ENCODE data around the gene SYTL4.

SYTL4 gene

GRCh38 chrX:100647095-100647494 is 84.8 kb downstream of the SYTL4 start:
- DNase-seq, result no peak

GRCh38 chrX:100645106-100645505 is 86.8 kb downstream of the SYTL4 start:
- DNase-seq, result no peak

GRCh38 chrX:100643956-100644860 is 87.7 kb downstream of the SYTL4 start, which contains the start of gene SRPX2:
SRPX2 (plus strand) TSS chrX:100644199; CDS start chrX:100646323, 2,124 bp downstream.
- DNase-seq, result no peak

- no peak for DNase-seq
Measured at GRCh38 chrX:100643212-100643611, 88.7 kb downstream of the SYTL4 start.

GRCh38 chrX:100642290-100642689 is 89.6 kb downstream of the SYTL4 start:
- no peak for DNase-seq

- DNase-seq, result peak; percentile 56
Measured at GRCh38 chrX:100636321-100636991, 95.5 kb downstream of the SYTL4 start, which contains the start of gene TSPAN6. TSPAN6 (minus strand) TSS chrX:100636806; CDS start chrX:100636694, 112 bp downstream.

GRCh38 chrX:100635989-100636320 is 96.0 kb downstream of the SYTL4 start:
- DNase-seq, result no peak

GRCh38 chrX:100635040-100635439 is 96.9 kb downstream of the SYTL4 start:
- DNase-seq, result no peak

- DNase-seq, result no peak
Measured at GRCh38 chrX:100625985-100626491, 105.9 kb downstream of the SYTL4 start.

Data from stimulated activated naive CD4-positive, alpha-beta T cell treated with Interleukin-2 at 50 U/mL for 16 hours (primary cell).